Measurements from ENCODE around the gene ACADS. TPM values are rescaled to one million over a fixed set of nuclear protein-coding genes. Genes with fewer than 3 reads are reported as not detected.
A peak's percentile ranks its signal among the peaks of the same experiment; 100 is the strongest.

ACADS gene
- polyA plus RNA-seq, 3 donors, result 24.7 to 26.9 (median 25.5) TPM

DNA sequence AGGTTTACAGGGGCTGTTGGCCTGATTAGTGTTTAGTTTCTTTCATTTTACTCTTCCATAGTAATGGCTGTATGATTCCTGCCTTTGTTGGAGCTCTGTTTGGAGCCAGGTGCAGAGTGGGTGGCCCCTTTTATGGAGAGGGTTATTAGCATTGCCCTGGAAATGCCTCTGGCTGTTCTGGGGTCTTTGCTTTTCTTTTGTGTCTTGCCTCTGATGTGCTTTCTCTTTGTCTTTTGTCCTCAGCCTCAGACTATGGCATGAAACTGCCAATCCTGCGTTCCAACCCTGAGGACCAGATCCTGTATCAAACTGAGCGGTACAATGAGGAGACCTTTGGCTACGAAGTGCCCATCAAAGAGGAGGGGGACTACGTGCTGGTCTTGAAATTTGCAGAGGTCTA, 31.8 kb upstream of the ACADS start:
- DNase-seq, result no peak

DNA sequence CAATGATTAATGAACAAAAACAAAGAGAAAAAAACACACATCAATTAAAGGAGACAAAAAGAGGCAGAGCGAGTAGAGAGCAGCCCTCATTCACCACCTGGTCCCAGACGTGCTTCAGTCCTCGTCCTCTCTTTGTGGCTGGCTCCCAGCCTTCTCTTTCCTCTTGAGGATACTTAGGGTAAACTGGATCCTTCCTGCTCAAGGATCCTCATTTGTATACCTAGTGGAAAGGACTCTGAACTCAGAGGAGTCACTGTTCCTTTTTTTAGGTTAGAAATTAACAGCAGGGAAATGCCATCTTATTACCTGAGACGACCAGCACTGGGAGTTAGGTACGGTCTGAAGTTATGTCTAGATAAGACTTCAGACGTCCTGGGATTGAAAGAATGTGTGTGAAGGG, 29.0 kb upstream of the ACADS start:
- no peak for DNase-seq

DNA sequence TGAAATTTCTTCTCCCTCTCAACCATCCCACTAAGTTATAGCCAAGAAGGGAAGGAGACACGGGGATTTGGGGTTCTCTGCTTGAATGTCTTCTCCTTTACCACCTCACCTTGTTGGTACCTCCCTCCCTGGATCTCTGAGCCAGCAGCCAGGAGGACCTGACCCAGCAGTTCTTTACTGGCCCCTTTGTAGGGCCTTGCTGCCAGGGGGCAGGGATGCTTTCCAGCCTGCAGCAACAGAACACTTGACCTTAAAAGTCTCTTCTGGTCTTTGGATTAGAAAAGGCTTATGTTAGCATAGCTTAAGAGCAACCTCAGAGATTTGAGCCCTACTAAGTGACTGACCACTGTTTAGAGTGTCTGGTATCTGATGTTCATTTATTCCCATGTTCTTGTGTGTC, 28.3 kb upstream of the ACADS start:
- DNase-seq, result no peak

DNA sequence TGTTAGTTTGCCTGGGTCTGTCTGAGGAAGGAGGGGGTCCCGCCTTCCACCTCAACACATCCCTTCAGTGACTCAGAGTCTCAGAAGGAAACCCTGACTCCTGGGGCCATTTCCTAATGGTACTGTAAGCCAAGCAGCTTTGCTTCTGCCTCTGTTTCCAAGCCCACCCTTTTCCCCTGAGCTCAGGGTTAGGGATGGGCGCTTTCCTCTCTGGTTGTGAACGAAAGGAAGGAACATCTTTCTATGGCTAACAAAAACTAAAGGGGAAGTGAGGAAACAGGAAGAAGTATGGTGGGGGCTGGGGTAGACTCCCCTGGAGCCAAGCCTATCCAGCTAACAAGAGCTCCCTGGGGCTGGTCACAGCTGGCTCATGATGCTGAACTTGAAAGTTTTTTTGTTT, 27.0 kb upstream of the ACADS start:
- no peak for DNase-seq

DNA sequence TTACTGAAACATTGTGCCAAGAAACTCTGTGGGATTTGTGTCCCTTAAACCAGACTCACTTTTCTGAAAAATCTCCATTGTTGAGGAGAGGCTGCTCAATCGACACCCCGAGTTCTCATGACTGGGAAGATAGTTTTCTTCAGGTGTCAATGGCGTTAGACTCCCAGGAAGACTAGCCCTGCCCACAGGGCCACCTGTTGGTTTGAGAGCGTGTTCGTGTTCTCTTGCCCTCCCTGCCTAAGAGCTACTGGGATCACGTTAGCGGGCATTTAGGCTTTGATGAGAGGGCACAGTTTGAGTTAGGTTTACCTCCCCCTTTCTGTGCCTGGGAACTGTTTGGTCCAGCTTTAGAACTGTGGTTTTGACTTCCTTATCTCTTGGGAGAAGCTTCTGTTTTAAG, 26.1 kb upstream of the ACADS start:
- no peak for DNase-seq

DNA sequence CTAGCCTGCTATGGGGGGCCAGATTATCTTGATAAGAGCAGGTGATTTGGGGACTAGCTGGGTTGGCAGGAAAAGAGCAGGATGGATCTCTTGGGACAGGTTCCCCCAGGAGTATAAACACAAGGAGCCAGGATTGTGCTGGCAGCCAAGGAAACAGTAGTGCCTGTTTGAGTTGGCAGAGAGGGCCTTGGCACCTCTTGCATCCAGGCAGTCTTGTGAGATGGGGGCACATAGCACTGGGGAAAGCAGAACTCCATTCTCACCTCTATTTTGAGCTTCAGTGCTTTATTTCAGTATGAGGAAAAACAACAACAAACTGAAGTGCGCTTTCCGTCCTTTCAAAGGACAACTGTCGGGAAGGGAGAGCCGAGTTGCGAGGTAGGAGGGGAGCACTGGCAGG, 24.7 kb upstream of the ACADS start:
- DNase-seq, result no peak

DNA sequence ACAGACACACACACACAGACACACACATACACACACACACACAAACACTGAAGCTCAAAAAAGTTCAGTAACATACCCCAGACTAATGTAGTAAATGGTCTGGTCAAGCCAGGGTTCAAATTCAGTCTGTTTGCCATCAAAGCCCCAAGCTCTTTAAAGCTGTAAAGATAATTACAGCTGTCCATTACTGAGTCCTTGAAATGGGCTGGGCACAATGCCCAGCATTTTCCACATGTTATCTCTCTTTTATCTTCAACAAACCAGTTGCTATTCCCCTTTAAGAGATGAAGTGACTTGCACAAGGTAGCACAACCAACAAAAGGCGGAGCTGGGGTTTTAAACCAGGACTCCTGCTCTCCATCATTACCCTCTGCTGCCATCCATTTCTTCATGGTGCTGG, 23.0 kb upstream of the ACADS start:
- no peak for DNase-seq

DNA sequence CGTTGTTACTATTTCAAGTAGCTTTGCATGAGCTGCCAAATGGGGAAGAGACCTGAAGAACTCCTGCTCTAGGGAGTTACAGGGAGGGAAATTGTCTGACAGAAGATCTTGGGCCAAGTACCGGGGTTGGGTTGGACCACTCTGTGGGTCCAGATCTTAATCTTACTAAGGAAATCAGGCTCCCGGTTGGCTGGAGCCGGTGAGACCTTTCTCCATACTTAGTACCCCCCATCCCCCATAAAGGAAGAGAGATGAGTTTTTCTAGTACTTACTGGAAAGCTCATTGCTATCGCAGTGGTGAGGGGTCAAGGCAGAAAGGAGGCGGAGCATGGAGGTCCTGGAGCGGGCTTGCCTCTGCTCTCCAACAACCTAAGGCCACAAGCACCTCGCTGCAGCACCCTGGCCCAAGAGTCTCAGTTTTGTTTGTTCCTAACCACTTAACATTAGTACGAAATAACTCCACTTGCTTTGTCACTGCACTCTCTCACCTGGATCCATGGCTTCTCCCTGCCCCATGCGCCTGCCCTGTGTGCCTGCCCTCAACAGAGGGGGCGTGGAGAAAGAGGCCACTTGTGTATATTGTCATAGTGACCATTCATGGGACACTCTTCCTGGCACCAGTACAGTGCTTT, 22.2 kb upstream of the ACADS start:
- no peak for DNase-seq

DNA sequence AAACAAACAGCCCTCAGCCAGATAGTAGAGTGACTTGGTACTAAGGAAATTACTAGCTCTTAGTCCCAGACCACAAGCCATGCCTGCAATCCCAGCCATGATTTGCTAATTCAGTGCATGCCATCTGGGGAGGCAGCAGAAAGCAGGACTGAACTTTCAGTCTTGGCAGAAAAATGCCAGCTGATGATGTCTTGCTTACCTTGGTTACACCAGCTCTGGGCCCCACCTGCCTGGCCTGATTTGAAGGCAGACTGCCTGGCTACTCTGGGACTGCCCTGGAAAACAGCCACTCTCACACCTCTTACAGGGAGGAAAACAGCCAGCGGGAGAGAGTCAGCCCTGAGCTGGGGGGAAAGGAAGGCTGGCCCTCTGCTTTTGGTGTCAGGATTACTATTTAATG, 20.0 kb upstream of the ACADS start:
- DNase-seq, result no peak

DNA sequence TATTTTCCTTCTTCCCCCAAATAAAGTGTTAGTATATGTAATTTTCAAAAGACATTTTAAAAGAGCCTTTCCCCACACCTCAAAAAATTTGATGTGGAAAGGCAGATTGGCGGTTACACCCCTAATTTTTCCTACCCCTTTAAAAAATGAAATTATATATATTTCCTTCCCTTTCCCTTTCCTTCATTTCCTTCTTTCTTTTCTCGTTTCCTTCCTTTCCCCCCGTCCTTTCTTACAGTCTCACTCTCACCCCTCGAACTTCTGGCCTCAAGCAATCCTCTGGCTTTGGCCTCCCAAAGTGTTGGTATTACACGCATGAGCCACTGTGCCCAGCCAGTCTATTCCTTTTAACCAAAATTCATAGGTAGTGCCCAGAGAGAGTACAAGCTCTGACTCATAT, 19.6 kb upstream of the ACADS start:
- no peak for DNase-seq

DNA sequence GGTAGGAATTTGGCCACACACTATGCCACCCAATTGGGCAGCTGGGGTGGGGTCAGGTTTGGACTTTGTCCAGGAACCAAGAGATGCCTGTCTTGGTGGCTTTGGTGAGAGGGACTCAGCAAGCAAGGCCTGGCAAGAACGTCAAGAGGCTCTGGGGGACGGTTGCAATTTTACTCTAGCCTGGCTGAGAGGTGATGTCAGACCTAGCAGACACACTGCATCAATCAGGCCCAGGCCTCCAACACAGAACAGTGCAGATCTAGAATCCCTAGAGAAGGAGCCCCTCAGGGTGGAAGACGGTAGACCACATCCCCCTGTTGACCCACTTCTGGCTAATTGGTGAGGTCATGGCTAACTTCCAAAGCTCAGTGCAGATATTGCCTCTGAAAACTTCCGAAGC, 17.0 kb upstream of the ACADS start:
- DNase-seq, result no peak

DNA sequence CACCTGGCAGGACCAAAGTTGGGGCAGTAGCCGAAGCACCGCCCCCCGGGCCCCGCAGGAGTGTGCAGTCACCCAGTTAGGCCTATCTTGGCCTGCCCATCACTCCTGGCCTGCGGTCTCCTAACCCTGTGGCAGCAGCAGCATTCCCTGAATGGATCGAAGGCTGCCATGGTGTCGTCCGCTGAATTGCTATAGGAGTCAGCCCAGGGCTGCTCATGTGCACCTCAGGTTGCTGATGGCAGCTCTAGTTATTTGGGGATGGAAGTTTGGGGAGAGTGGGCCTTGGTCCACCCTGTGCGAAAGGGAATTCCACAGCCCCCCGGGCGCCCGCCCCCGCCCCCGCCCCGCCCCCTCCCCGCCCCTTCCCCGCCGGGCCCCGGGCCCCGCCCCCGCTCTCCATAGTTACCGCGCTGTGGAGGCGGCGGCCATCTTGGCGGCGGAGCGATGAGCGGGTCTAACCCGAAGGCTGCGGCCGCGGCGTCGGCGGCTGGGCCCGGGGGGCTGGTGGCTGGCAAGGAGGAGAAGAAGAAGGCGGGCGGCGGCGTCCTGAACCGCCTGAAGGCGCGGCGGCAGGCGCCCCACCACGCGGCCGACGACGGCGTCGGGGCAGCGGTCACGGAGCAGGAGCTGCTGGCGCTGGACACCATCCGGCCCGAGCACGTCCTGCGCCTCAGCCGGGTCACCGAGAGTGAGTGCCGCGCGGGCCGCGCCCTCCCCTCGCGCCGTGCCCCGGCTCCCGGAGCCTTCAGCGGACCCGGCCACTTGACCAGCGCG, 15.4 kb upstream of the ACADS start, which contains the start of gene UNC119B:
UNC119B (plus strand) TSS at position 428 of the 774 bp plus-strand sequence; CDS start at position 445, 17 bp downstream.
- DNase-seq, result peak; percentile 67

DNA sequence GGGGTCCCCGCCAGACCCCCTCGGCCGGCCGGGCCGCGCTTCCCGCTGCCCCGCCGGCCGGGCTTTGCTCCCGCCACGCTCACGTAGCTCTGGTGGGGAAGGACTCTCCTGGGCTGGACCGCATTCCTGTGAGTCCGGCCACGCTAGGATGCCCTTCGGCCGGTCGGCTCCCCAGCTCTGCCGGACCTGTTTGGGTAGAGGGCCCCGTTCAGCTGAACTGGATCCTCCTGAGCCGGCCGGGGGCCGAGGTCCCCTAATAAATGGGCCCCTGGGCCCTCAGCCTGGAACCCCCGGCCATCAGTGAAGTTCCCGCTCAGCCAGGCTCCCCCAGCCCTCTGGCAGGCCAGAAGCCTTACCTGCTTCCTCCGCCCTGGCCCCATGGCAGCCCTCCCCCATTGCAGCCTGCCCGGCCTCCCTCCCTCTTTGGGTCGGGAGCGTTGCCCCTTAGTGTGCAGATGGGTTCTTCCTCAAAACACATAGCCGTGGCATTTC, 14.8 kb upstream of the ACADS start:
- no peak for DNase-seq

DNA sequence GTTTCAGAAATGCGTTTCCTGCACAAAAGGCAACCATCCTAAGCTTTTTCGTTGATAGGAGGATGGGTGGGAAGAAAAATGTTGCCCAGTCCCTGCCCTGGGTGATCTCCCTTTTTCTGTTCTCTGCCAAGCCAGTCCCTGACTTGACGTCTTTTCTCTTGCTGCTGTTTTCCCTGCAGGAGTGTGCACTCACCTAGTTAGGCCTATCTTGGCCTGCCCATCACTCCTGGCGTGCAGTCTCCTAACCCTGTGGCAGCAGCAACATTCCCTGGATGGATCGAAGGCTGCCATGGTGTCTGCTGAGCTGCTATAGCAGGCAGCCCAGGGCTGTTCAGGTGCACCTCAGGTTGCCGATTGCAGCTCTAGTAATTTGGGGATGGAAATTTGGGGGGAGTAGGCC, 14.2 kb upstream of the ACADS start:
- DNase-seq, result no peak

DNA sequence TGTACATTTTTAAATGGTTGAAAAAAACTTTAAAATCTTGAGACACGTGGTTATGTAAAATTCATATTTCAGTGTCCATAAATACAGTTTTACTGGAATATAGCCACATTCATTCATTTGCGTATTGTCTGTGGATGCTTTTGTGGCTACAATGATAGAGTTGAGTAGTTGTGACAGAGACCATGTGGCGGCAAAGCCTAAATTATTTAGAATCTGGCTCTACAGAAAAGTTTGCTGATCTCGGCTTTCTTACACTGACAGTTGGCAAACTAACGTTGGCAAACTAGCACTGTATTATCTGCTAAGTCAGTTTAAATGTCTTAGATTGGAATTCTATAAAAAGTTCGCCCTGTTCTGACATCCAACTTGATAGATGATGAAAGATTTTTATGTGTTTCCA, 13.0 kb upstream of the ACADS start:
- DNase-seq, result no peak

DNA sequence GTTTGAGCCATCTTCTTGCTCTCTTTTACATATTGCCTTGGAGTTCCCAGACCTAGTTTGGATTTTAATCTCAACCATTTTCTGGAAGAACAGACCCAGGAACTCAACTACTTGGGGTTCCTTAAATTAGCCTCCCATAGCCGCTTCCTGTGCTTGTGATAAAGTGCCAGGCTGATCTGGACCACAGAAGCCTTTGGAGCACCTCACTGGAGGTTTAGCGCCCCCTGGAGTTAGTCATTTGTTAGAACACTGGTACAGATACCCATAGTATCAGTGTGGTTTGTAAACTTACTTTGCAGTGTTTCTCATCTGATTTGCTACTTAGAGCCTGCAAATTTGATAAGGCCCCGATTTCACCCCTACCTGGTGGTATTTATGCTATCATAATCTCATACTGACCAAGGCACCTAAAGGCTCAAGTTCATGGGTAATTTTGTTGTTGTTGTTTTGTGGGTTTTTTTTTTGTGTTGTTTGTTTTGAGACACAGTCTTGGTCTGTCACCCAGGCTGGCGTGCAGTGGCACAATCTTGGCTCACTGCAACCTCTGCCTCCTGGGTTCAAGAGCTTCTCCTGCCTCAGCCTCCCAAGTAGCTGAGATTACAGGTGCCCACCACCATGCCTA, 11.7 kb upstream of the ACADS start:
- peak; percentile 80 for DNase-seq

DNA sequence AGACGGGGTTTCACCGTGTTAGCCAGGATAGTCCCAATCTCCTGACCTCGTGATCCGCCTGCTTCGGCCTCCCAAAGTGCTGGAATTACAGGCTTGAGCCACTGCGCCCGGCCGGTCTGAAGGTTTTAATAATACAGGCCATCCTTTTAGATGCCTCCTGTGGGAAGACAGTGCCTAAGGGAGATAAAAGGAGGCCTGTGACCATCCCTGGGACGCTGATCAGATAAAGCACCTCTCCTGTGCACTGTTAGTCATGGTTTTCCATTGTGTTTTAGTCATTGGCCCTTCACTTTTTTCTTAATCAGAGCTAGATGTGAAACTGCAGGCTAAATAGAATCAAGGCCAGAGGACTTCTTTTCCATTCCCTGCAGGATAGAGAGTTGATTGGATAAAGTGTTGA, 7.6 kb upstream of the ACADS start:
- DNase-seq, result no peak

DNA sequence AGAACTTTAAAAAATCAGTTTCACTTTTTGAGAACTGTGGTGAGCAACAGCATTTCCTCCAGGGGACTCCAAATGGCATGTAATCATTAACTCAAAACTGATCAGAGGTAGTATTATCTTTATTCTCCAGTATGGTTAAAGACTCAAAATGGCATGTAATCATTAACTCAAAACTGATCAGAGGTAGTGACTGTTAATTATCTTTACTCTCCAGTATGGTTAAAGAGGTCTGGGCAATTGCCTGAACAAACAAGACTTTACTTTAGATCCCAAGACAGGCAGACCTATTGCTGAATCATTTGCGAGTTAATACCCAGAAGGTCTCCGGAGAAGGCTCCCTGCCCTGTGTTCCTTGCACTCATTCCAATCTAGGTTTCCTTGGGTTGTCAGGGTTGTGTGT, 6.6 kb upstream of the ACADS start:
- DNase-seq, result no peak

DNA sequence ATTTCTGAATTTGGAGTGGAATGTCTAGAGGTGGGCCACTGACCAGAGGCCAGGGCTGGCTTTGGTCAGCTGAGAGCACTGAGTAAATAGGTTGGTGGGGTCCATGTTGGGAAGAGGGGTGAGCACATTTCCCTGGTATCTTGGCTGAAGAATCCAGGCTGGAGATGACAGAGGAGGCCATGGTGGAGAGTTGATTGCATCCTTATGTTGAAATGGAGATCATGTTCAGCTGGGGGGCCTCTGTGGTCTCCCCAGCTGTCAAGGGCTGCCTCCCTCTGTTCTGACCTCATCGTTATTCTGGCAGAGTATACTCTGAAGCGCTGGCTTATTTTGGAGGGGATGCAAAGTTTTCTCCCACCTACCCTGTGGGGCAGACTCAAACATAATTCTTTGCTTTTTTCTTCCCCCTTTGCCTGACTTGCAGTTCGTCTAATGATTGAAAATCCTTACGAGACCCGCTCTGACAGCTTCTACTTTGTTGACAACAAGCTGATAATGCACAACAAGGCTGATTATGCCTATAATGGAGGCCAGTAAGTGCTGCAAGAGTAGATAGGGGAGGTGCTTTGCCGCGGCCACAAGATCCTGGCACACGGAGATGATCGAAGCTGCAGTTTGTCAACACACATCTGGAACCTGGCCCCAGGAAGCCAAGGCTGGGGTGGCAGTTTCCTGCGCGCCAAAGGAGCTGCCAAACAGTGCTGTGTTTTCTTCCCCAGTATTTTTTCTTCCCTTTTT, 6.0 kb upstream of the ACADS start:
- no peak for DNase-seq

DNA sequence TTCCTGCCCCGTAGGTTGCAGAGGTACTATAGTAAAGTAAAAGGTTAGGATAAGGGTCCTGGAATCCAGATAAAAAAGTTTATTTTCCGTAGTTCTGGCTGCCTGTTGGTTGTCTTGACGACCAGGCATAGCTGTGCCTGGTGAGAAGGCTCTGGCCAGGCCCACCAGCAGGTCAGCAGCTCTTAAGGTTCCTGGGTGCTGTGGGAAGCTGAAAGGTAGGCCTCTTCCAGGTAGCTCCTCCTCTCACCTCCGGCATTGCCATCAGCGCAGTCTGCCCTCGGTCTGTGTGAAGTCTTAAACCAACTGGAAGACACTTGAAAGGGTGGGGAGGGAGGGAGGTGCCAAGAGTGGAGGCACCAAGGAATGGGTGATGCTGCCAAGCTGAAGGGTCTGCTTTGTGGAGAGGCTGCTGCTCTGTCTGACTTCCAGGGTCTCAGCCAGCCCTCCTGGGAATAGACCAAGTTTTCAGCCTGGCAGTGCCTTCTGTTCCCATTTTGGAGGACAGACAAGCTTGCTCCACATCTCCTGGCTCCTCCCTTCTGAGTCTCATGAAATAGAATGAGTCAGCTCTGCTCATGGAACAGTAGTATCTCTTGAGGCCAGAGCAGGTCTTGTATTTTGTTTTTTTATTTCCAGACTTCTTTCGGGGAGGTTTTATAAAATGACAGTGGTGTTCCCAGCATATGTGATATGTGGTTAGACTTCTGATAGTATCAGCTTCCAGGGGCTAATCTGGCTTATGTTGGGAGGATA, 5.2 kb upstream of the ACADS start:
- no peak for DNase-seq

DNA sequence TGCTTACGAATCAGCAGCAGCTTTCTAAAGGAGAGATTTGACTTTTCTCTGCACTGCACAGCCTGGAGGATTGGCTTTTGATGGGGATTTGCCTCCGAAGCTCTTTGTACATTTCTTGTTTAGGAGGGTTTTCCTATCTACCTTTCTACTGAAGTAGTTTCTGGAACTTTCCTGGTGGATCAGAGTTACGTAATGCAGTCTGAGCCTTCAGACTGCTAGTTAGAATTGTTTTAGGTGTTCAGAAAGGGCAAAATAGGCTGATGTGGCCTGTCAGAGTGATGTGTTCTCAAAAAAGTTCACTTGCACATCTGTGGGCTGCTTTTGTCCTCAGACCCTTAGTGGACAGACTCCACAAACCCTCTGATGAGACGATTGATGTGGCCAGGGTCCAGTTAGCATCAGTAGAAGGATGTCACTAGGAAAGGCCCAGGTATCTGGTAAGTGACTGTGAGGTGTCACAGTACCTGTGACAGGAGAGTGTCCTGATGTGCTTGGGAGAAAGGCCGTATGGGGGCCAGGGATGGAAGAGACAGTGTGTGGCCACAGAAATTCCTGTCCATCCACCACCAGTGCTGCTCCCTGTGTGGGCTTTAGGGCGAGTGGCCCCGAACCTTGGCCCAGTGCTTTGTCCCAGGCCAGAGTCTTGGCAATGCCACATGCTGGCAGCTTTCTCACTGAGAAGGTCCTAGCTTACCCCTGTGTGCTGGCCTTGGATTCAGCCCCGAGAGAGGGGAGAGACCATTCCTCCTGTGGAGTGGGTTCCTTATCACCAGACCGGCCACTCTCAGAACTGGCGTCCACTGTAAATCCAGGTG, 4.4 kb upstream of the ACADS start:
- no peak for DNase-seq

All from renal pelvis (tissue), 4 donors.